NCI-H82 treated with DMSO at 0.1 percent for 48 hours (cell line): ENCODE results near the gene G6PC3.
"Not testable (repeated sequence)": the region's sequence is repeated elsewhere in the genome, so short reads cannot be mapped to it uniquely, and the experiment has no call there.

Experiments used
- DNase-seq: peaks from one replicate; lab custom pipeline; 2025; ENCODE audit not compliant: unreplicated experiment; lab: John Stamatoyannopoulos, UW

Gene G6PC3

DNA sequence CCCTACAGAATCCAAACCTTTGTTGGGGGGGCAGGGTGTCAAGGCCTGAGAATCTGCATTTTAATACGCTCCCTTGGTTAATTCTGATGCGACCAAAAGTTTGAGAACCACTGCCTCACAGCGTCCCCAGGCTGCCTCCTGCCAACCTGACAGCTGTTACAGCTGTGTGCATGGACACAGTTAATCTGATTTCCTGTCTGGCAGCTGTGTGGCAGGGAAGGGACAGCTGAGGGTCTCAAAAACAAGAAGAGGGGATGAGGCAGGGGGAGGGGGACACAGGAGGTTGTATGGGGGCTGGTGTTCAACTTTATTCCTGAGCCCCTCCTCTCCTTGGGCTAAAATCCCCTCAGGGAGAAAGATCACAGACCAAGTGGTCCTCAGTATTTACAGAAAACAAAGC is 35.4 kb downstream of the G6PC3 start:
- peak; percentile 27 for DNase-seq

DNA sequence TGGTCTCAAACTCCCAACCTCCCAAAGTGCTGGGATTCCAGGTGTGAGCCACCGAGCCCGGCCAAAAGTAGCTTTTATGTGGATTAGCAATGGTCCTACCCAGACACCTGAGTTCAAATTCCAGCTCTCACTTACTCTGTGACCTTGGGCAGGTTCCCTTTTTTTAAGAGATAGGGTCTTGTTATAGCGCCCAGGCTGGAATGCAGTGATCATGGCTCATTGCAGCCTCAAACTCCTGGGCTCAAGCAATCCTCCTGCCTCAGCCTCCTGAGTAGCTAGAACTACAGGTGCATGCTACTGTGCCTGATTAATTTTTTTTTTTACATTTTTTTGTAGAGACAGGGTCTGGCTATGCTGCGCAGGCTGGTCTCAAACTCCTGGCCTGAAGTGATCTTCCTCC is 36.3 kb downstream of the G6PC3 start:
- no peak for DNase-seq

DNA sequence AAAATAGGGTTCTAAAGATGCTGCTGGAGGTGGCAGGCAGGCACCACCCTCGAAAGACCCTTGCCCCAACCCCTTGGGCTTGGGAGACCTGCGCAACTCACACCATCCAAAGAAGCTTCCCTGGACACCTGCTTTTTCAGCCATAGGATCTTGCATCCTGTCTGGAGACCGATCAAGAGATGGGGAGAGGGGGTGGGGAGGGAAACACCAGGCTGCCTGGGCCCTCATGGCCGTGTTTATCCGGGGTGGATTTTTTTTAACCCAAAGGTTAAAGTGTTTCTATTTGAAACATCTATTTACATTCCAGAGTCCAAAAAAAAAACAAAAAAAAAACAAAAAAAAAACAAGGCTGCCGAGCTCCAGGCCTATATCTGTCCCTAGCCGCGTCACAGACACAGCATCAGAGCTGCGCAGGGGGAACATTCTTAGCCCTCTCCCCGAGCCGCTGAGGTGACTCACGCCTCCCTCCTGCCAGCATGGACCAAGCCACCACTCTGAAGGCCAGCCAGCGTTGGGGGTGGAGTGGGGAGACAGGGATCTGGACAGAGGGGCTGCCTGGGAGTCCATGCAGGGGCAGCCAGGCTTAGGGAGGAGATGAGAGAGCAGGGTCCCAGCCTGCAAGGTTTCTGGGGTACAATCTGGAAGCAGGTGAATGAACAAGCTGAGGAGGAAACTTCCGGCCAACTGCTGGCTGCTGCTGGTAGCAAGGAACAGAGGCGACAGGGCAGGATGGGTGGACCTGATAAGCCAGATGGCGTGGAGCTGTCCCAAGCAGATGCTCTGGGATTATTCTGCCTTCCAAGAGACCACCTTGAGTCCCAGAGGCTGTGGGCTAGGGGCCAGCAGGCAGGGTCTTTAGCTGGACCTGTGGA is 38.1 kb downstream of the G6PC3 start:
- peak; percentile 59 for DNase-seq

DNA sequence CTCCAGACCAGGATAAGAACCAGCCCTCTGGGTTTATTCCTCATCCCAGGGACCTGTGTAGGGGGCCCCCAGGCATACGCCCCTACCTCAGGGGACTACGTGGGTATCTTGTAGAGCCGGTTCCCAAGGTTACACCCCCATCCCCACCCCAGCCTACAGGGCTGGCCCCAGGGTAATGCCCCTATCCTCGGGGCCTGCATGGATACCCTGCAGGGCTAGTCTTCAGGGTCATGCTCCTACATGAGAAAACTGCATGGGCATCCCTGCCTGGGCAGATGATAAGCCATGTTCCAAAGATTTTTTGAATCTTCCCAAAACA is 38.7 kb downstream of the G6PC3 start:
- DNase-seq, result no peak

DNA sequence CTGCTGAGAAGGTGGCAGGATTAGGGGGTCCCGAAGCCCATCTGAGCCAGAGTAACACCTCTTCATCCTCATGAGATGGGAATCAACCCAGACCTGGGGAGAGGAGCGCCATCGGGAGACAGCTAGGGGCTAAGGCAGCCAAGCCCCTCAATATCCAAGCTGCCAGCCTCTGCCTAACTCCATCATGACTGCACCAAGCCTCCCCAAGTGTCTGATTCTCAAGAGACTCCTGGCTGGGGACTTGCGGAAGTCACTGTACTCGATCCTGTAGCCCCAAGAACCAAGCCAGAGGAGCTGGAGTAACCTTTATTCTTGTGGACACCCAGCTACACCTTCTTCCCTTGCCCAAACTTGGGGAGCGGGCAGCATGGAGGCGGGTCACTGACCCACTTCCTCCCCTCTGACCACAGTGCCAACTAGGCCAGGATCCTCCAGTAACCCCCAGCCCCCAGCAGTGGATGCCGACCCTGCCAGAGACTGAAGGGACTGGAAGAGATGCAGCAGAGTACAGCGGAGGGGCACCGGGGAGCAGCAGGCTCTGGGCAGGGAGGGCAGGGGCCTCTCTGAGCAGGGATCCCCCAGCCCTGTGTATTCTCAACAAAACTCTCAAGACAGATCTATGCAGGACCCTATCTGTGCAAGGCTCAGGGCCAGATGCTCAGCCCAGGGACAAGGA is 39.6 kb downstream of the G6PC3 start:
- DNase-seq, result no peak

DNA sequence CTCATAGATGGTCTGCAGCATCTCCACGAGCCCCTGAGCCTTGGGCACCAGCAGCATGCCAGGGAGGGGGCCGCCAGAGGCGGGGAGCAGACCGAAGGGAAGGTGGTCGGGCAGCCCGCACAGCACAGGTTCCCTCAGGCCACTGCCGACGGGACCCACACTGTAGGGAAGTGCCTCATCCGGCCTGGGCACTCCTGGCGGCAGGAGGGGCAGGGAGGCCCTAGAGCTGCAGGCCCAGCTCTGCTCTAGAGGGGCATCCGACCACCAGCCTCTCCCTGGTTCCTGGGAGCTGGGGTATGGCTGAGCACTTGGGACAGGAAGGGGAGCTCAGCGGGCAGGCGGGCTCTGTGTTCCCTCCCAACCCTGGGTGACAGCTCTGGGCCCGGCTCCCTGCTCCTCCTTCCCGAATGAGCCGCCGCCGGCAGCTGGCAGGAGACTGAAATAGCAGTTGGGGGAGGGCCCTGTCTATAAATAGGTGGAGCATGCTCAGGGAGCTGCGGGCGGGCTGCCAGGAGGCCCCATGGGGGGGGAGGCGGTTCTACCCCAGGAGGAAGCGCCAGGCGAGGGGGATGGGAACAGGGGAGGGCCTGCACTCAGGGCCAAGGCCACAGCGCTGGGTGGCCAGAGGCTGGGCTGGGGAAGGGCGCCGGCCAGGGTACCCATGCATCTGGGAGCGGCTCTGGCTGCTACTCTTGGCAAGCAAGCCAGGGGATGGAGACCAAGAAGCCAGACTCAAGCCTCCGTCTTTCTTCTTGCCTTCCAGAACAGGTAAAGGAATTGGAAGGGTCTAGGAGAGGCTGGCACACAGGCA is 40.5 kb downstream of the G6PC3 start:
- DNase-seq, result peak; percentile 93

DNA sequence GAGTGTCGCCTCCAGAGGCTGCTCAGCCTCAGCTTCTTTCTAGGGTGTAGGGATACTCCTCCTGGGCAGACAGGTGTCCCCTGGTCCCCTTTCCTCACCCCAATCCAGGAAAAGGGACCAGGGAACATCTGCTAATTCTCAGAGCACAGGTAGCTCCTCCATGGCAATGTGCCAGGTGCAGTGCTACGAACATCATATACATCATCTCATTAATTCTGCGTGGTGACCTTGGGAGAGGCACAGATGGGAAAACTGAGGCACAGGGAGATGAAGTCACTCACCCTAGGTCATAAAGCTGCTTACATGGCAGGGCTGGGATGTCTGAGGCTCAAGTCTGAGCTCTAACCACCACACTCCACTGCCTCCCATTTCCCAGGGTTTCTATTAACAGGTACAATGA is 41.2 kb downstream of the G6PC3 start:
- DNase-seq, result no peak

DNA sequence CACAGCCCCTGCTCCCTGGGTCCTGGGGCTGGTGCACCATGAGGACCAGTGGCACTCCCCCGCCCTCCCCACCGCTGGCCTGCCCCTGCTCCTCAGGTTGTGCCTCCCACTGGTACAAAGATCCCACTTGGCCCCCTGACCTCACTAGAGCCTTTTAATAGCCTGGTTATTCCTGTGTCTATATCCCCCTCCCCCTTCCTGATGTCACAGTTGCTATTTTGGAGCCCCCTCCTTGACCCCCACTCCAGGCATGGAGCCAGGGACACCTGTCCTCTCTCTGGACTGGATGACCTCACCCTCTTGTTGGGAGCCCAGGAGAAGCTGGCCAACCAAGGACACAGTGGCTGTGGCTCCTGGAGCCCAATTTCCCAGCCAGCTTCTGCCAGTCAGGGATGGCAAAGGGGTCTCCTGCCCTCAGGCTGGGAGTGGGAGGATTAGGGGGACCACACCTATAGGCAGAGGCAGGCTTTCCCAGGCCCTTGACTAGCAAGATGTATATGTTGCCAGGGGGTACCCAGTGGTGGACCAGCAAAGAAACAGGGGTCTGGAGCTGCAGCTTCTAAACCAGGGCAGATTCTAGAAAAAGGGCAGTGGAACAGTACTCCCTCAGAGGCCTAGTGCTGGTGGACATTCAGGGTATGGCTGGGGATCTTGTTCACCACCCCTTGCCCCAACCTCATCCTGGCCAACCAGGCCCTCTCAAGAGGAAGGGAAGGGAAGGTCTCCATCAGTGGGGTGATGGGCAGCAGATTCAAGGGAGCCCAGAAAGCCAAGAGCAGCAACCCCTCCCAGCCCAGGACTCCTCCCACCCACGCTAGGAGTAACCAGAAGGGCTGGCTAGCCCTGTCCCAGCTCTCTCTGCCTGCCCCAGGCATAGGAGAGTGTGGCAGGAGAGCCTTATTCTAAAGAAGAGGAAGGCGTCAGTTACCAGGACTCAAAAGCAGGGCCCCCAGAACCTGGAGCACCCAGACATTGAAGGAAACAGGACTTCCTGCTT is 42.0 kb downstream of the G6PC3 start:
- DNase-seq, result no peak

DNA sequence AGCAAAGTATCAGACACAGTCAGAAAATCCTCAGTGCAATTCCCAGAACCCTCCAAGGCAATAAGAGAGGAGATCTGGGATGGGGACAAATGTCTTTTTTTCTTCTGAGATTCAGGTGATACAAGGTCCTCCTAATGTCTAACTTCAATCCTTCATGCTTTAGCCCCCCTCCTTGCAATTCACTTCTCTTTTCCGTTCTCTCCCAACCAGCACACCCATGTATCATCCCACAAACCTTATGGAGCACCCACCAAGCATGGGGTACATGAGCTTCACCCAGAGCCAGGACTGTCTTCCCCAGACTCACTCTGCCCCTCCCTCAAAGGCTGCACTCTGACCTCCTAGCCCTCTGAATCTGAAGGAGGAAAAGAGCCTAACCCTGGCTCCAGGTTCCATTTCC is 42.8 kb downstream of the G6PC3 start:
- no peak for DNase-seq

DNA sequence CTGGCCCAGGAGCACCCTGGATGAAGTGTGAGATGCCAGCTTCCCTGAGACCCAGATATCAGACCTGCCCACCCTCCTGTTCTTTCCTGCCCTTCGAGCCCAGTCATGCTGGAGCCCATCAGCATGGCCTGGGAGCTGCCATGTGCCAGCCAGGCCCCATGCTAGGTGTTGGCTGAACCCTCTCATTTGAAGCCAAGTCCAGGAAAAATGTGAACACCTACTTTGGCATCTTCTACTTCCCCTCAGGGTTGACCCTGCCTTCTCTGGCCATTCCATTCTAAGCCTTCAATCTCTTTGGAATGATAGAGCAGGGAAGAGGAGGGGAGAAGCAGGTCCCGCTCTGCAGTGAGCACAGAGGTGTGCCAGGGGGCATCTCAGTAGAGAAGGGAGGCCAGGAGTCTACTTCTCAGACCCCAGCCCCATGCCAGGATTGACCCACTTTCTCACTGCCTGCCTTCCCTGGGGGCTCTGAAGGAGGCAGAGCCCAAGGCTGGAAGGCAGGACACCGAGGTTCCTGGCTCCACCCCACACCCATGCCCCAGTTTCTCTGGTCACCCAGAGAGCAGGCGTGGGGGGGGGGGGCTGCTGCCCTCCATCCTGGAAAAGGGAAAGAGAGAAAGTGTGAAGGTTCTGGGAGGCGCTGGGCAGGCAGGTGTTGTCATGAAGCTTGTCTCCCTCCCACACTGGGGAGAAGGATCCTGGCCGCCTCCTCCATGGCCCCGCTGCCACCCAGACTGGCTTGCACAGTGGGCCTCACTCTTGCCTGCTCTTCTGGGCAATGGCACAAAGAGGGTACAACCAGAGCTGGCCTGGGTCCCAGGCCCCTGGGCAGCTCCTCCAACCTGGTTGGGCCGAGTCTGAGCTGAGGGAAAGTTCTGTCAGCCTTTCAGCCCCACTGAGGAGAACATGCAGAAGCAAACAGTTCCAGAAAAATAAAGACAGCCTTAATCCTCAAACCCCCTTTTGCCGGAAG is 43.6 kb downstream of the G6PC3 start:
- no peak for DNase-seq

DNA sequence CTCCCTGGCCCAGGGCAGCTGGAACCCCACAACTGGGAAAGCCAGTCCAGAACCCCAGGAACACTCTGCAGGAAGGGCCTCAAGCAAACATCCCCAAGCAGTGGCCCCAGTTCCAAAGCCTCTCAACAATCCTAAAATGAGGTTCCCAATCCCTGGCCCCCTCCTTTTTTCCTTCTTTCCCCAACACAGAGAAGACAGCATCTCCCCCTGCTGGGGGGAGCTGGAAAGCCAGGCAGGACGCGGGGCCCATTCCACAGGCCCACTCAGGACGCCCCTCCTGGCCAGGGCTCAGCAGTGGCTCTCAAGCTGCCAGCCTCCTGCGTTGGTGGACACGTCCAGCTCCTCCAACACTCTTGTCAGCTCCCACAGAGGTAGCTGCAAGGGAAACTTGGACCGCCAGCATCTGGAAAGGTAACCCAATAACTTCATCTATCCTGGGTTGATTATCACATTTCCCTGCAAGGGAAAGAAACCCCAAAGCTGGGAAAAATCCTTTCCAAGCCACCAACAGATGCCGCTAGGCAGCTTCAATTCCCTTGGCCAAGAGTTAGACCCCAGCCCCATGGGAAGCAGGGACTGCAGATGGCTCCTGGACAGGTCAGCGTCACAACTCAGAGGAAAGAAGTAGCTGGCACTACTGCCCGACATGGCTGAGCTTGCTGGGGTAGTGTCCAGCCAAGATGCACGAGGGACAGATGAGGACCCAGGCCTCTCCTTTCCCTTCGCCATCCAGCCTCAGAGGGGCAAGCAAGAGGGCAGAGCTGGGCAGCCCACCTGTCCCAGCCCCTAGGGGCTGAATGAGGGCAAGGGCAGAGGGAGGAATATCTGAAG is 45.3 kb downstream of the G6PC3 start:
- no peak for DNase-seq

DNA sequence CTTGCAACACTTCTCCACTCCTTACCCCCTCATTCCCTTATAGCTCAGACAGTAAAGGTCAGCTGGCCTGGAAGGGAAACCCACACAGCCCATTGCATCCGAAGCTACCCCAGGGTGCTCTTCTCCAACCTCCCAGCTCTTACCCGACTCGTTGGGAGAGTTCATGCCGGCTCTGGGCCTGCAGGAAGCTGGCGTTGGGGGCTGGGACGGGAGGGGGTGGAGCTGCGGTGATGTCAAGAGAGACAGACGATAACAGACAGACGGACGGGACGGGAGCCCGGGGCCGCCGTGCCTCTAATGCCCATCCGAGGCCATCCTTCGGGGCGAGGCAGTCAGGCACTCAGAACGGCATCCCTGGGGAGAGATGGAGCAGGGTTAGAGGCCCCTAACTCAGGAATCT is 46.8 kb downstream of the G6PC3 start:
- DNase-seq, result no peak

DNA sequence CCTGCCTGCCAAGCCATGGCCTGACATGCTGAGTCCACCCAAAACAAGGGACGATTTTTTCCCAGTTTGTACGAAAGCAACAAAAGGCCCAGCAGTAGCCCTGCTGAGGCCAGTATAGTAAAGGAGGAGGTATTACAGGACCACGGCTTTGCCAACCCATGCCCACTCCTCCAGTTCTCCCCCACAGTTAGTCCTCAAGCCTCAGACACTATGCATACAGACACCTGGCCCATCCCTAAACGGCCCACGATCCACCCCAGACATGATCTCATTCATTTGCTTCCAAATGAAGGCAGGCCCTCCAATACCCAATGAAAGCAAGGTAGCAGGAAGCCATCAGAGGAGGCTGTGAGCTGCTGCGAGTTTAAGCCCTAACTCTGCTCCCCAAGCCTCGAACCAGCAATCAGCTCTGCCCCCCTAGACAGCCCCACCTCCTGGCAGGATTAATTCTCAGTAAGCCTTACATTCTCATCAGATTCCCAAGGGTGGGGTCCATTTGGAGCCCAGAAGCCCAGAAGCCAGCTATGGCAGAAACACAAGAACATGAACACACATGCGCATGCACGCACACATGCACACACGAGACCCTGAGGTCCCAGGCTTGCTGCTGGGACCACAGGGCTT is 48.0 kb downstream of the G6PC3 start:
- no peak for DNase-seq

DNA sequence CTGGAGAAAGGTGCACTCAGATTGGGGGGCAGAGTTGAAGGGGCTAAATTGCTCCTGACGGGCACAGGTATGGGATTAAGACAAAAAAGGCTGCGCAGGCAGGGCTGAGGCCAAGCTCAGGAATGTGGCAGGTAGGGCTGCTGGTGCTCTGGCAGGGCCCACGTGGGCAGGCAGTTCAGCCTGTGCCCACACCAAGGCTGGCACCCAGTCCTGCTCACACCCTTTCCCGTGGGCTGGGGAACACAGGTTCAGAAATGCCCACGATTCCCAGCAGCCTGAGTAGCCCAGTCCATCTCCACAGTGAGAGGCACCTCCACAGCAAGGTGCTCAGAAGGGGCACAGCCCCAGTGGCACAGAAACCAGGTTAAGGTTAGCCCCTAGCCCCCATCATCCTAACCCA is 48.5 kb downstream of the G6PC3 start:
- DNase-seq, result no peak

DNA sequence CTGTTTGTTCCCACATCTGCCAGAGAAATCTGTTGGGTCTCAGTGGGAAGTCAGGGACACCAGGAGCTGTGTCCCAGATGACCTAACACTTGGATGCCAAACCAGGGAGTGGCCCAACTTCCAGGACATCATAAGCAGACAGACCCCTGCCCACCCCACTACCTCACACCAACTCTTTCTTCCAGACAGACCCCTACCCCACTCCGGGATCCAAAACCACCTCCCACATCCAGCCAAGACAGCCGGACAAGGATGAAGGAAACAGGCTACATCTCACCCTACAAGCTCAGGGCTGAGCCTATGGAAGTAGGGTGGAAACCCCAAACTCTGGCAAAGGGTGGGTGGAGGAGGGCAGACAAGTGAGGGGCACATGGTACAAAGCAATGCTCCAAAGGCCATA is 49.3 kb downstream of the G6PC3 start:
- DNase-seq, result no peak

DNA sequence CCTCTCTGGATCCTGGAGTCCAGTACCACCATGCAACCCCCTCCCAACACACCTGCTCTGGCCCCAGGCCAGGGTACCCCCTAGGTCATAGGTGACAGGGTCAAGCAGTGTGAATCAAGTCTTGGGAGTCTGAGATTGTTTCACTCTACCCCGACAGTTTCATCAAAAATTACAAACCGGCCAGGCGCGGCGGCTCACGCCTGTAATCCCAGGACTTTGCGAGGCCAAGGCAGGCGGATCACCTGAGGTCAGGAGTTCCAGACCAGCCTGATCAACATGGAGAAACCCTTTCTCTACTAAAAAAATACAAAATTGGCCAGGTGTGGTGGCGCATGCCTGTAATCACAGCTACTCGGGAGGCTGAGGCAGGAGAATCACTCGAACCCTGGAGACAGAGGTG is 49.7 kb downstream of the G6PC3 start:
- not testable (repeated sequence) for DNase-seq

DNA sequence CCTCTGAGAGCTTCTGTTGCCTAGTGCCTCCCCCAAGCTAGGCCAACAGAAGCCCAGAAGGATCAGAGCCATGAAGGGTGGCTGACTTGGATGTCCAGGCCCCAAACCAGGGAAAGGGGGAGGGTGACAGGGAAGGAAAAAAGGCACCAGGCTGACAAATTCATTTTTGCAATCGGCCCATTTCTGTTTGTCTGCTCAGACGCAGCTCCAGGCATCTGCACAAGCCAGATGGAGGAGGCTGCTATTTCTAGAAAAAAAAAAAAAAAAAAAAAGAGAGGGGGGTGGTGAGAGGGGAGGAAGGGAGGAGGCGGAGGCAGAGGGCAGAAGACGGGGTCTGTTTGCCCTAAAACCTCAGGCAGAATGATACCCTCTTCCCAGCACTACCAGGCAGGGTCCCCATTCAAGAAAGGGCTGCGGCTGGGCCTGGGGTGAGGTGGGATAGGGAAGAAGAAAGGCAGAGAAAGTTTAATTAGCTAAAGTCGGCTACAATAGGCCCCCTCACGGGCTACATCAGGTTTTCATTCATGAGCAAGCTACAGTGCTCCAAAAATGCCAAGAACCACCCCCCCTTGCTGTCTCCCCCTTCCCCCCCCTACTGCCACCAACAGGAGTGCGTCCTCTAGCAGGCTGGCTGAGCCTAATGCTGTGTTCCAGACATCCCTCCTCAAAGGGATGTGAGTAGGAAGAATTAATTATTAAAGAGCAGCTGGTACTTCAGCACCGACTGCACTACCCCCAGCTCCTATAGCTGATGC is 50.5 kb downstream of the G6PC3 start:
- peak; percentile 46 for DNase-seq
